GM19397 (cell line): Measurements from ENCODE around the gene RALA.

ENCODE experiments used
- ATAC-seq: cut with Tn5 transposase; IDR thresholded peaks from one replicate; pipeline ENCODE4 v1.9.1; 2021; ENCODE audit warnings: mild to moderate bottlenecking, moderate library complexity; ENCODE audit not compliant: unreplicated experiment

RALA gene

GRCh38 chr7:39609935-39610263 lies 13.5 kb upstream of the RALA start:
- ATAC-seq, result no peak

GRCh38 chr7:39613577-39613976 lies 9.8 kb upstream of the RALA start:
- no peak for ATAC-seq

- ATAC-seq, result no peak
These were observed 9.1 kb upstream of the RALA start for GRCh38 chr7:39614299-39614698.

GRCh38 chr7:39615350-39615975 lies 7.9 kb upstream of the RALA start:
- ATAC-seq, result no peak

- ATAC-seq, result no peak
These were observed 7.2 kb upstream of the RALA start for GRCh38 chr7:39616138-39616537.

- ATAC-seq, result no peak
These were observed 6.4 kb upstream of the RALA start for GRCh38 chr7:39617005-39617404.

- no peak for ATAC-seq
These were observed 4.5 kb upstream of the RALA start for GRCh38 chr7:39618868-39619267.

GRCh38 chr7:39620486-39620885 lies 2.9 kb upstream of the RALA start:
- ATAC-seq, result no peak

- no peak for ATAC-seq
These were observed 2.1 kb upstream of the RALA start for GRCh38 chr7:39621261-39621660.

- ATAC-seq, result no peak
These were observed 1.5 kb upstream of the RALA start for GRCh38 chr7:39621784-39622411.

- ATAC-seq, result no peak
These were observed 763 bp upstream of the RALA start for GRCh38 chr7:39622609-39623008.

- peak; percentile 62 for ATAC-seq
These were observed 515 bp downstream of the RALA start for GRCh38 chr7:39623732-39624441.

GRCh38 chr7:39624442-39624807 lies 1.1 kb downstream of the RALA start:
- ATAC-seq, result no peak

GRCh38 chr7:39624935-39625694 lies 1.7 kb downstream of the RALA start:
- ATAC-seq, result no peak

GRCh38 chr7:39631736-39632308 lies 8.4 kb downstream of the RALA start:
- ATAC-seq, result no peak

GRCh38 chr7:39633563-39634477 lies 10.4 kb downstream of the RALA start:
- peak; percentile 62 for ATAC-seq

GRCh38 chr7:39634478-39634805 lies 11.1 kb downstream of the RALA start:
- no peak for ATAC-seq

- ATAC-seq, result no peak
These were observed 14.0 kb downstream of the RALA start for GRCh38 chr7:39637400-39637799.

- ATAC-seq, result no peak
These were observed 14.7 kb downstream of the RALA start for GRCh38 chr7:39637963-39638485.

GRCh38 chr7:39642896-39643295 lies 19.5 kb downstream of the RALA start:
- no peak for ATAC-seq
